Neural progenitor cell (in vitro differentiated cells): Measurements from ENCODE around the gene DENND5B.

ENCODE experiments used
- EZH2 ChIP-seq: fragments of 200-600 bp; sonication (generic); IDR thresholded peaks from 2 replicates; pipeline ENCODE4 v1.6.1; 2017; ENCODE audit warnings: antibody characterized with exemption, mild to moderate bottlenecking, moderate library complexity
- TF ChIP-seq, protein P1 (sequence below): fragments of 200-600 bp; sonication (generic); IDR thresholded peaks from 2 replicates; pipeline ENCODE4 v1.5.1; 2017; ENCODE audit warnings: antibody characterized with exemption, mild to moderate bottlenecking

GRCh38 chr12:31519511-31519910 lies 71.4 kb downstream of the DENND5B start:
- TF ChIP-seq, protein P1, sequence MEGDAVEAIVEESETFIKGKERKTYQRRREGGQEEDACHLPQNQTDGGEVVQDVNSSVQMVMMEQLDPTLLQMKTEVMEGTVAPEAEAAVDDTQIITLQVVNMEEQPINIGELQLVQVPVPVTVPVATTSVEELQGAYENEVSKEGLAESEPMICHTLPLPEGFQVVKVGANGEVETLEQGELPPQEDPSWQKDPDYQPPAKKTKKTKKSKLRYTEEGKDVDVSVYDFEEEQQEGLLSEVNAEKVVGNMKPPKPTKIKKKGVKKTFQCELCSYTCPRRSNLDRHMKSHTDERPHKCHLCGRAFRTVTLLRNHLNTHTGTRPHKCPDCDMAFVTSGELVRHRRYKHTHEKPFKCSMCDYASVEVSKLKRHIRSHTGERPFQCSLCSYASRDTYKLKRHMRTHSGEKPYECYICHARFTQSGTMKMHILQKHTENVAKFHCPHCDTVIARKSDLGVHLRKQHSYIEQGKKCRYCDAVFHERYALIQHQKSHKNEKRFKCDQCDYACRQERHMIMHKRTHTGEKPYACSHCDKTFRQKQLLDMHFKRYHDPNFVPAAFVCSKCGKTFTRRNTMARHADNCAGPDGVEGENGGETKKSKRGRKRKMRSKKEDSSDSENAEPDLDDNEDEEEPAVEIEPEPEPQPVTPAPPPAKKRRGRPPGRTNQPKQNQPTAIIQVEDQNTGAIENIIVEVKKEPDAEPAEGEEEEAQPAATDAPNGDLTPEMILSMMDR = no peak
- no peak for TF ChIP-seq EZH2
